IMR-90 (cell line): Measurements from ENCODE around the gene IFT43. TPM values are rescaled to one million over a fixed set of nuclear protein-coding genes. Genes with fewer than 3 reads are reported as not detected.

ENCODE experiments used
- ATAC-seq: fragments of 200-7000 bp; cut with Tn5 transposase; 2 replicates; pipeline ENCODE4 v1.9.1; 2020; ENCODE audit warnings: low read depth, mild to moderate bottlenecking, moderate library complexity
- BruUV-seq: library from RNA; stranded (reverse); fragments of 400-500 nt; replicated peaks from 2 replicates; lab custom pipeline; 2021; lab: Mats Ljungman, UMichigan
- CTCF ChIA-PET: fragments of 300-600 bp; formaldehyde crosslinking; extraction: SDS; loops from one replicate; lab custom pipeline; 2021; ENCODE audit warnings: antibody characterized with exemption; lab: Yijun Ruan, JAX
- POLR2A ChIA-PET: fragments of 300-600 bp; sonication (Branson Sonifier 250); formaldehyde crosslinking; loops from one replicate; lab custom pipeline; 2022; ENCODE audit warnings: antibody characterized with exemption; ENCODE audit not compliant: unreplicated experiment; lab: Charles Lee
- DNase-seq: peaks from one replicate; pipeline ENCODE4 v3.0.0; 2013
- H2AFZ ChIP-seq: replicated peaks from 2 replicates; pipeline ENCODE3; 2013; ENCODE audit warnings: low read length, mild to moderate bottlenecking; ENCODE audit not compliant: poor library complexity
- H2AK5ac ChIP-seq: 2 replicates; pipeline ENCODE4 v1.6.1; 2013; ENCODE audit warnings: low read depth, low read length, inconsistent platforms
- H2AK9ac ChIP-seq: replicated peaks from 2 replicates; pipeline ENCODE3; 2013; ENCODE audit warnings: mild to moderate bottlenecking, low read depth, low read length, moderate library complexity; ENCODE audit not compliant: poor library complexity
- H2BK120ac ChIP-seq: 2 replicates; pipeline ENCODE4 v1.6.1; 2013; ENCODE audit warnings: low read depth, low read length, inconsistent platforms
- H2BK15ac ChIP-seq: 3 replicates; pipeline ENCODE4 v1.6.1; 2013; ENCODE audit warnings: low read depth, low read length, inconsistent platforms
- H2BK20ac ChIP-seq: 2 replicates; pipeline ENCODE4 v1.6.1; 2013; ENCODE audit warnings: low read depth, mild to moderate bottlenecking, inconsistent platforms, low read length, moderate library complexity
- H2BK5ac ChIP-seq: 2 replicates; pipeline ENCODE4 v1.6.1; 2013; ENCODE audit warnings: mild to moderate bottlenecking, low read depth, low read length, inconsistent platforms; ENCODE audit not compliant: poor library complexity, severe bottlenecking
- H3K14ac ChIP-seq: replicated peaks from 2 replicates; pipeline ENCODE4 v1.6.1; 2013; ENCODE audit warnings: low read depth, low read length, inconsistent platforms
- H3K18ac ChIP-seq: 2 replicates; pipeline ENCODE4 v1.6.1; 2013; ENCODE audit warnings: low read depth, low read length, control low read depth
- H3K23ac ChIP-seq: 2 replicates; pipeline ENCODE4 v1.6.1; 2013; ENCODE audit warnings: low read depth, low read length, inconsistent platforms
- H3K27ac ChIP-seq: 2 replicates; pipeline ENCODE4 v1.5.1; 2013; ENCODE audit warnings: mild to moderate bottlenecking, control low read depth, low read length; ENCODE audit not compliant: insufficient read depth
- H3K27me3 ChIP-seq: 2 replicates; pipeline ENCODE4 v1.6.1; 2013; ENCODE audit warnings: low read length; ENCODE audit not compliant: control insufficient read depth, insufficient read depth
- H3K36me3 ChIP-seq: 2 replicates; pipeline ENCODE4 v1.6.1; 2013; ENCODE audit warnings: low read length, mixed read lengths; ENCODE audit not compliant: control insufficient read depth, insufficient read depth
- H3K4ac ChIP-seq: 2 replicates; pipeline ENCODE4 v1.6.1; 2013; ENCODE audit warnings: low read depth, low read length, inconsistent platforms
- H3K4me1 ChIP-seq: 2 replicates; pipeline ENCODE4 v1.6.1; 2013; ENCODE audit warnings: low read length, mixed read lengths; ENCODE audit not compliant: control insufficient read depth, insufficient read depth
- H3K4me2 ChIP-seq: 2 replicates; pipeline ENCODE4 v1.6.1; 2013; ENCODE audit warnings: low read depth, mild to moderate bottlenecking, control low read depth, low read length, moderate library complexity
- H3K4me3 ChIP-seq: 2 replicates; pipeline ENCODE4 v1.5.1; 2013; ENCODE audit warnings: low read depth, mild to moderate bottlenecking, control low read depth, low read length, moderate library complexity; ENCODE audit not compliant: insufficient read depth
- H3K56ac ChIP-seq: 2 replicates; pipeline ENCODE4 v1.6.1; 2013; ENCODE audit warnings: low read length, inconsistent platforms; ENCODE audit not compliant: insufficient read depth; ENCODE audit errors: extremely low read depth
- H3K79me1 ChIP-seq, 2 experiments: 2 replicates each; pipeline ENCODE4 v1.6.1; 2013; ENCODE audit warnings: low read length in 2 of 2, inconsistent platforms in 1 of 2, low read depth in 1 of 2
- H3K9ac ChIP-seq: 2 replicates; pipeline ENCODE4 v1.6.1; 2013; ENCODE audit warnings: low read depth, low read length, control low read depth
- H3K9me1 ChIP-seq: 2 replicates; pipeline ENCODE4 v1.6.1; 2013; ENCODE audit warnings: low read length, inconsistent platforms; ENCODE audit not compliant: insufficient read depth
- H3K9me3 ChIP-seq: 2 replicates; pipeline ENCODE4 v1.6.1; 2013; ENCODE audit warnings: low read length; ENCODE audit not compliant: control insufficient read depth, insufficient read depth
- H4K20me1 ChIP-seq: 2 replicates; pipeline ENCODE4 v1.6.1; 2013; ENCODE audit warnings: low read length, inconsistent platforms; ENCODE audit not compliant: insufficient read depth
- H4K5ac ChIP-seq: 2 replicates; pipeline ENCODE4 v1.6.1; 2013; ENCODE audit warnings: mild to moderate bottlenecking, low read depth, low read length, control low read depth
- H4K8ac ChIP-seq, 2 experiments: 2 replicates each; pipeline ENCODE4 v1.6.1; 2013; ENCODE audit warnings: low read depth in 2 of 2, low read length in 2 of 2, control low read depth in 1 of 2, inconsistent platforms in 1 of 2
- H4K91ac ChIP-seq: 2 replicates; pipeline ENCODE4 v1.6.1; 2013; ENCODE audit warnings: low read depth, low read length, inconsistent platforms; ENCODE audit not compliant: insufficient read depth
- BHLHE40 ChIP-seq: fragments of 150-350 bp; IDR thresholded peaks from 2 replicates; pipeline ENCODE4 v1.6.1; 2016; ENCODE audit warnings: mild to moderate bottlenecking, low read depth, low read length
- CEBPB ChIP-seq: IDR thresholded peaks from 2 replicates; pipeline ENCODE4 v1.6.1; 2012; ENCODE audit warnings: low read depth, low read length, improper control_type of control experiment
- CTCF ChIP-seq: conservative IDR thresholded peaks from 2 replicates; pipeline ENCODE4 v1.5.1; 2012; ENCODE audit warnings: mild to moderate bottlenecking, low read depth, low read length, improper control_type of control experiment
- SMC3 ChIP-seq: fragments of 150-350 bp; IDR thresholded peaks from 2 replicates; pipeline ENCODE4 v1.6.1; 2016; ENCODE audit warnings: low read depth, mild to moderate bottlenecking, antibody characterized with exemption, low read length, moderate library complexity
- WGBS, 2 experiments: methylation state at CpG; one replicate each; pipeline versions ENCODE4 v1.1.5 to v1.1.7; 2013; ENCODE audit warnings: missing lambda C conversion rate in 2 of 2; ENCODE audit not compliant: insufficient read length in 1 of 2; ENCODE audit errors: extremely low coverage in 2 of 2; 5-methylcytosine and 5-hydroxymethylcytosine counted together
- dilution Hi-C: fragments of 300-500 bp; cut with HindIII; formaldehyde crosslinking; loops from one replicate; pipeline ENCODE4 v1.14.3; 2018; ENCODE audit warnings: low sequenced_read_pairs; ENCODE audit not compliant: unreplicated experiment
- in situ Hi-C: fragments of 300-500 bp; cut with MboI; formaldehyde crosslinking; loops from 3 replicates; pipeline ENCODE4 v1.14.3; 2019; ENCODE audit warnings: low sequenced_read_pairs, inconsistent platforms, mixed read lengths
- intact Hi-C: fragments of 100-400 bp; cut with micrococcal nuclease; formaldehyde crosslinking; loops from 2 replicates; pipeline ENCODE4 v1.10.0; 2022
- polyA plus RNA-seq, 3 experiments: library from polyadenylated mRNA; depleted of rRNA; stranded (reverse); fragments of >200 nt; gene quantifications; 2 replicates each; pipeline ENCODE4 v1.2.3, GENCODE V29; 2012; ENCODE audit warnings: low replicate concordance in 1 of 3
- total RNA-seq: library from RNA; depleted of rRNA; stranded (reverse); fragments of >200 nt; gene quantifications from 2 replicates; pipeline ENCODE4 v1.2.3, GENCODE V29; 2012
- TF ChIP-seq, protein P1 (sequence below): fragments of 150-350 bp; IDR thresholded peaks from 2 replicates; pipeline ENCODE4 v1.6.1; 2016; ENCODE audit warnings: low read depth, mild to moderate bottlenecking, low read length, moderate library complexity, borderline replicate concordance

The IFT43 gene
- total and polyA plus RNA-seq, 2 of the 4 experiments (the other 2 are of a cell fraction): 41.4 to 43.2 TPM

GRCh38 chr14:75989134-75989533 is 3.6 kb downstream of the IFT43 start:
- Histone ChIP-seq H3K79me1 (peaks cover 12 to 15% of the 10 kb centered on the region in 2 experiments), H2BK120ac (no peak overlapping the region), H3K4ac (no peak overlapping the region), H2BK20ac (no peak overlapping the region), H4K8ac (no peak overlapping the region), H2BK5ac (no peak overlapping the region), H2AK5ac (no peak overlapping the region), H3K9me1 (peaks cover 5% of the 10 kb centered on the region; the same call in 1 of the 2 replicates), H3K4me2 (no peak overlapping the region), H2AFZ (no peak overlapping the region), H4K91ac (no peak overlapping the region), H3K4me3 (no peak overlapping the region), H3K56ac (no peak overlapping the region), H3K27ac (no peak overlapping the region), H3K9ac (no peak overlapping the region), H3K9me3 (no peaks in the 10 kb centered on the region), H3K18ac (no peak overlapping the region), H3K27me3 (no peaks in the 10 kb centered on the region), H3K4me1 (peaks cover 3% of the 10 kb centered on the region), H4K5ac (no peak overlapping the region), H2BK15ac (no peak overlapping the region), H3K14ac (no peak overlapping the region), H4K20me1 (no peaks in the 10 kb centered on the region; the same call in 1 of the 2 replicates), H3K36me3 (peaks cover 17% of the 10 kb centered on the region), H3K23ac (no peak overlapping the region), H2AK9ac (no peak overlapping the region)
- dilution Hi-C loops (no loop called here), intact Hi-C loops (no loop called here), in situ Hi-C loops (loop anchor here (10.0 to 25.0 kb wide), 3 partner anchors 194 to 1073 kb away; partner anchors contain the start of gene FLVCR2)
- ChIA-PET CTCF (no interaction called here), POLR2A (no interaction called here)
- 100% methylated on average over 2 of the region's 6 CpGs; no CpG with 5 or more reads in 1 of the 2 experiments for WGBS, 2 experiments
- BruUV-seq: no TSS peak
- TF ChIP-seq SMC3 (no peak), BHLHE40 (no peak), CEBPB (peak; percentile 72), CTCF (no peak)
- TF ChIP-seq, protein P1, sequence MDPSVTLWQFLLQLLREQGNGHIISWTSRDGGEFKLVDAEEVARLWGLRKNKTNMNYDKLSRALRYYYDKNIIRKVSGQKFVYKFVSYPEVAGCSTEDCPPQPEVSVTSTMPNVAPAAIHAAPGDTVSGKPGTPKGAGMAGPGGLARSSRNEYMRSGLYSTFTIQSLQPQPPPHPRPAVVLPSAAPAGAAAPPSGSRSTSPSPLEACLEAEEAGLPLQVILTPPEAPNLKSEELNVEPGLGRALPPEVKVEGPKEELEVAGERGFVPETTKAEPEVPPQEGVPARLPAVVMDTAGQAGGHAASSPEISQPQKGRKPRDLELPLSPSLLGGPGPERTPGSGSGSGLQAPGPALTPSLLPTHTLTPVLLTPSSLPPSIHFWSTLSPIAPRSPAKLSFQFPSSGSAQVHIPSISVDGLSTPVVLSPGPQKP: no peak
- no peak for ATAC-seq
- peak; percentile 69 for DNase-seq
